DMS114 treated with DMSO at 0.1 percent for 48 hours (cell line): ENCODE measurements around the gene SIK3.

Source experiments
- DNase-seq: peaks from one replicate; lab custom pipeline; 2025; ENCODE audit not compliant: unreplicated experiment; lab: John Stamatoyannopoulos, UW

SIK3 gene

DNA sequence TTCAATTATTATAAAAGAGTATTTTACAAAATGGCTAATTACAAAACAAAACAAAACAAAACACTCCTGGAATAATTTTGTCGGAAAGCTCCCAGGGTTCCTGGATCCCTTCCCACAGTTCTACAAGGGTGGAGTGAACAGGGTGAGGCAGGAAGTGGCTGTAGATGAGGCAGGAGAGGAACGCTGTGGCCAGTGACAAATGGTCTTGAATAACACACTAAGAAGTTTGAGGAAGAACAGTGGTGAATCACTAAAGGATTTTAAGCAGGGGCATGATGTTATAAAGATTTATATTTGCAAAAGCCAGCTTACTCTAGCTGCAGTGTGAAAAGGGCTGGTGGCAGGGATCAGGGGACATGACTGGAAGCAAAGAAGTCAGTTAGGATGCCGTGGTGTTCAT is 227.0 kb downstream of the SIK3 start:
- DNase-seq: no peak

DNA sequence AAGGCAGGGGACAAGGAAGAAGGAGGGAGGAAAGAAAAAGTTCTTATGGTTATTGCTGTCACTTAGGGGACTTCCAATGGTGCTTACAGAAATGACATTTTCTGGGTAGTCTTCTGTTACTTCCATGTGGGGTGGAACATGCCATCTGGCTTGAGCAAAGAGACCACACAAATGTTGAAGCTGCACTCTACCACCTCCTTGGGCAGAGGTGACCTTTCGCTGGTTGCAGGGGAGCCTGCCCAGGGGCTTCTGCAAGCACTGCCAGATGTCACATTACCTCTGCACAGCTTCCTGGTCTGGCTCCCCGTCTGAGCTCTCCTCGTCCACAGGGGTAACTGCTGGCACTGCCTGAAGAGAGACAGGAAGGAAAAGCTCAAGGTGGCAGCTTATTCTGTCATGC is 228.2 kb downstream of the SIK3 start:
- DNase-seq: no peak

DNA sequence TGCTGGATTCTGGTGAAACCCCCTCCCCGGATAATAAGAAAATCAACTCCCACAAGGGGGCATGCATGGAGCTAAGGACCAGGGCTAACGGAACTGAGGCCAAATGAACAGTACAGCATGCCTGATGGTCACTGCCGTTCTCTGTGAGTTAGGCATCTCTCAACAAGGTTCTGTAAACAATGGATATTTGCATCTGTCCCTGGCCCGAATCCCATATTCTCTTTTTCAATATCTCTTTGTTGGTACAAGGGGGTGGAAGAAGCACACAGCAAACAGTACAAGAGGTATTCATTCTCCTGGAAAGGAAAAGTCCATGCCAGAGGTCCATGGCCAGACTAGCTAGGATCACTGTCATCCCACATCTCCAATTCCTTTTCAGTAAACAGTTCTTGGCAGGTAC is 228.6 kb downstream of the SIK3 start:
- no peak for DNase-seq

DNA sequence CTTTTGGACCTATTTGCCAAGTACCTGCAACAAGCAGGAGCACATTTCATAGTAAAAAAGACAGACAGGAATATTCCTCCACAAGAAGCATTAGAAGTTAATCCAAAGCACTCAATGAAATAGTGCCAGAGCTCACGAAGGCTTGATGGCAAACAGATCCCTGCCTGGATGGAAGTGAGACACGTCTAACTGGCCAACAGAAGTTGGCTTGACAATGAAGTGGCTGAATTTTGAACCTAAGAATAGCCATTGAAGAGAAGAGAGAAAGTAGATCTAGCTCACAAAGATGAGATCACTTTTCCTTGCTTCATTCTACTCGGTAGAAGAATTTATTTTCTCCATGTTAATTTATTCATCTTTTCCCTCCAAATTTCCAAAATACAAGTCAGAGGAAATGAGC is 230.2 kb downstream of the SIK3 start:
- DNase-seq: no peak

DNA sequence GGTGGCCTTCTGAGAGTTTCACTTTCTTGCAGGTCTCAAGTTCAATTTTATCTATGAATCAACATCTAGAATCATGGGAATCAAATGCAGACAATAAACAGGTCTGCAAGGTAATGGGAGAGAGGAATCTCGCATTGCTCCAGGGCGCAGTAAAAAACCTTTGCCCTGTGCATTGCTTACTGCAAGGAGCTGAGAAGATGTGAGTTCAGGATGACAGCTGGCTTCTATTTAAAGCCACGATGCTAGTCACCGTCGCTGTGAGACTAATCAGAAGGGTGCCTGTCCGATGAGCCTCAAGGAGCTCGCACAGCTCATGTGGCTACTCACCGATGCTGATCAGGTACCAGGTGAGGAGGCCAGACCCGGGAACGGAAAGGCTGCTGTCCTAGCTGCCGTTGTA is 230.6 kb downstream of the SIK3 start:
- no peak for DNase-seq

DNA sequence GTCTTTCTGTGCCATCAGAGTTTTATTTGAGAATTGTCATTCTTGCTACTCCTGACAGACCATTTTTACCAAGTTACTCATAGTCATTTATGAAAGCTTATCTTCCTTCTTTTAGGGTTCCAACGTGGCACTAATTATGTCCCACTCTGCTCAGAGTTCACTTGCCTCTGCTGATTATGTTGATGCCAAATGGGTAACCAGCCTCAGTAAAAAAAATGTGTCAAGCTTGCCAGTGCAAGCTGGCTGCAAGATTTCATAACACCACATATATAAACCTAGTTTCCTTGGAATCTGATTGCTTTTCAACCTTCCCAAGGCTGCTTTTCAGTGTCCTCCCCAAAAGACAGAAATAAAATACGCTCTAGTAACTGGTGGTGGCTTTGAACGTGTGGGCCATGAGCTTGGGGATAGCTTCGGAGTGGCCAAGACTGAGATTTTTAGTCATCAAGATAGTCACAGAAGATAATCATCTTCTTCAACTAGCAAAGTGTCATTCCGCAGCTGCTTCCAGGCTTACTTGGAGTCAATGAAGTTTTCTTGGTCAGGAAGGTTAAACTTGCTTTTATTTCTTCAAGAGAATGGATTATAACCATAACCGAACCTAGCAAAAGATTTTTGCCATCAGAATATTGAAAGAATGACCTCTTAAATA is 231.3 kb downstream of the SIK3 start:
- no peak for DNase-seq

DNA sequence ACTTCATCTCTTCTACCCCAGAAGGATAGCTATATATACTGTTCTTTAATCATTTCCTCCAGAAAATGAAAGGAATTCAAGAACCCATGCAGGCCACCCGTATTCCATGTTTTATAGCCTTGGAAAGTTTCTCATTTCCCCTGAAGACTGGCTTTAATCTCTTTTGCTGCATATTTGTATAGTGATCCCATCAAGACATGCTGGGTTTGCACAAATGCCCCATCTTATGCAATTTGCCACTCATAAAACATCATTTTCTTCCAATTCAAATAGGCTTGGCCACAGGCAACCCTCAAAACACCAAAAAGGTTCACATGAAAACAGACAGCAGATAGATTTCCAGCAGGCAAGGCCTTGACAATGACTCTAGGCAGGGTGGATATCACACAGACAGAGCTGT is 232.5 kb downstream of the SIK3 start:
- DNase-seq: no peak

DNA sequence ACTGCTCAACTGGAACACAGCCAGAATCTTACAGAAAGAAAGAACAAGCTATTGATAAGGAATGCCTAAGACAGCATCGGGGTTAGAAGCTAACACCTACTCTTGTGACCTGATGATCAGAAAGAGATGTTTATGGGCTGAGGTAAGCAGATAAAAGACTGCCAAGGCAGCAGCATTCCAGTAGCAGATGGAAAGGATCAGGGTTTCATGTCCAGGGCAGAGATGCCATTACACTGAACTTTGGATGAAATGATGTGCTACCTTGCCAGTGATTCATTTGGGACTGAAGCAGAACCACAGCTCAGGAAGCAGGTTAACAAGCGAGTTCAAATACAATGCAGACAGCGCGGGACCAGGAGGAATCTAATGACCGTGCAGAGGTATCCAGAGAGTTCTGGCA is 233.7 kb downstream of the SIK3 start:
- no peak for DNase-seq

DNA sequence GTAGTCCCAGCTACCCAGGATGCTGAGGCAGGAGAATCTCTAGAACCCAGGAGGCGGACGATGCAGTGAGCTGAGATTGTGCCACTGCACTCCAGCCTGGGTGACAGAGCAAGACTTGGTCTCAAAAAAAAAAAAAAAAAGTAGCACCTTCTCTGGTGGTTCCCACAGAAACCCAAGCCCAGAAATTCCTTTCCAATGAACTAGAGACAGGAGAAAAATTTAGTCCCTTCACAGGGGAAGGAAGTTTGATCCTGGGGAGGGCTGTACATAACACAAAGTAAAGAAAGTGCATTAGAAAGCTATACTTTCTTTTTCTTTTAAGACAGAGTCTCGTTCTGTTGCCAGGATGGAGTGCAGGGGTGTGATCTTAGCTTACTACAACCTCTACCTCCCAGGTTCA is 235.3 kb downstream of the SIK3 start:
- no peak for DNase-seq

DNA sequence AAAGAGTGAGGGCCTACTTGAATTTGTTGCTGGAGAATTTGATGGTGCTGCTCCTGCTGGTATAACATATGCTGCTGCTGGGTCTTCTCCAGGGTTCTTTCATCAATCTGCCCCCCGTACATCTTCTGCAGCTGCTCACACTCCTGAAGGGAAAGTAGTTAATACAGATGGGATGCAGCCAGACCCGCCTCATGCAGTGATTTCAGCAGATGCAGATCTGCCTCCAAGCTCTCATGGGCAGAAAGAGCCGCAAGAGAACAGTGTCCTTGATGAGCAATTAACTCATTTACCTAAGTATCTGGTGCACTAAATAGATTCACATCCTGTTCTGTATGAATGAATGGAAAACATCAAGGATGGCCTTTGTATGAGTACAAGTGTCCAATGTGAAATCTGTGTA is 236.0 kb downstream of the SIK3 start:
- no peak for DNase-seq

DNA sequence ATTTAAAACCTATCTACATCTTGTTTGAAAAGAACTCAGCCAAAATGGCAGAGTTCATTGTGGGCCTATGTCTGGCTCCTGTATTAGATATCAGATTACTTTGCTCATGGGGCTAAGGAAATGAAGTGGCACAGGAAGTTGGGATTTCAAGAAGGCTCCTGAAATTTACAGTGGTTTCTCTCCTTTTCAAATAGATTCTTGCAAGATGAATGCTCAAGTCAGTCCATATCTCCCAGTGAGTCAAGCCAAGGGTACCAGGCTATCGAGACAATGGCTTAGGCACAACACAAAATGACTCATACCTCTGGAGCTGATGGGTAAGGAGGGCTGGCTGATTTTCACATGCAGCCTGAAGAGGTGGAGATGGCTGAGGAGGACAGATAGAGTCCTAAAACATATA is 236.7 kb downstream of the SIK3 start:
- DNase-seq: no peak

DNA sequence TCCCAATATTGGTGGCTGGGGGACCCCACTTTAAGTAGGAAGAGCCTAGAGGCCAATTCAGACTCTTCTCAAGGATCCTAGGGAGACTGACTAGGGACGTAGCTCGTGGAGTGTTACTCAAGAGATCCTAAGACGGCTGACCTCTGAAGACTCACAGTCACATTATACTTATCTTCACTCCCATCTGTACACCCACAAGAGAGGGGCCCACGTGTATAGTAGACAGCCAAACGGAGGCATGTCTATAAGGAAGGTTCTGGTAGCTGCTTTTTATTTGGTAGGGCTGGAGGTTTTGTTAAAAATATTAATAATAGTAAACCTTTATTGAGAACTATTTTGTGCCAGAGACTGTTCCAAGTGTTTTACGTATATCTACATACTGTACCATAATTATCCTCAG is 237.9 kb downstream of the SIK3 start:
- DNase-seq: no peak

DNA sequence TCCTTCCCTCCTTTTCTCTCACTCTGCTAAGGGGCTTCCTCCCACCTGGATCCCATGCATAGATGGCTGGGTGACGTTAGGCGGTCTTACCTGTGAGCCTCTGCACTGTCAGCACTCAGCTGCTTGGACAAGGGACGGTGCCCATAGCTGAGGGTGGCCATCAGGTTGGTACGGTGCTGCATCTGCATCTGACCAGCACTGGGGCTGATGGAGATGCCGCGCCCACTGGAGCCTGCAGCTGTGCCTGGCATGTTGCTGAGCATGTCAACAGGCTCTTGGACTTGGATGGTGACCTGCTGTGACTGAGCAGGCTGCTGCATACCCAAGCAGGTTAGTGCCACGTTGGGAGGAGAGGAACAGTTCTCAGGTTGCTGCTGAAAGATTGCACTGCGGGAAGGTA is 239.1 kb downstream of the SIK3 start:
- DNase-seq: no peak

DNA sequence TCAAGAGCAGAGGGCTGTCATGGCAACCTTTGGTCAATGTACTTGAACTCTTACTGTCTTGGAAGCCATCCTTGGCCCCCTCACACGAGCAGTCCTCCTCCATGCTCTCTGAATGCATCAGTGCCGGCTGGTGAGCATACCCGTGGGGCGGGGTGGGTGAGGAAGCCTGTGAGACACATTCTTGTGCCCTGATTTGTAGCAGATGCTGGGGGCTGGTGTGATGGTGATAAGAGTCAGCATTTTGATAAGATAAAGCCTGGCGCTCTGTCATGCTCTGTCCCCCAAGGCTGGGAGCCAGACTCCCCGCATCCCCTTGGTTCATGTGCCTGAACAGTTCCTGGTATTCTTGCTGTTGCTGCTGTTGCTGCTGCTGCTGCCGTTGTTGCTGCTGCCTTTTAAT is 240.3 kb downstream of the SIK3 start:
- DNase-seq: no peak

DNA sequence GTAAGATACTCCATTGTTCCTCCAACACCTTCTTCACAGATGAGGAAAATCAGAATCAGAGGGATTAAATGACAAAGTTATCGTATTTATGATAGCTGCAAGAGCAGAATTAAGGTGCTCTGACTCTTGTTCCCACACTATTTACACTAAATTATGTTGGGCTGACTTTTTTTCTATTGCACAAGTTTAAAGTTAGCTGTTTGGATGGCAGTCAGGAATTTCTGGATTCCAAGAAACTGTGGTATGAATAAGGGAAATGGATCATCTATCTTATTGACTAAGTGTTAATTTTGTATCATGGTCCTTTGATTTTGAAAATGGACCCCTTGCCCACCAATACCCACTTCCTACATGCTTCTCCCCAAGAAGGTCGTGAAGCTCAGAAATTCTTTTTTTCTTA is 240.9 kb downstream of the SIK3 start:
- DNase-seq: no peak

DNA sequence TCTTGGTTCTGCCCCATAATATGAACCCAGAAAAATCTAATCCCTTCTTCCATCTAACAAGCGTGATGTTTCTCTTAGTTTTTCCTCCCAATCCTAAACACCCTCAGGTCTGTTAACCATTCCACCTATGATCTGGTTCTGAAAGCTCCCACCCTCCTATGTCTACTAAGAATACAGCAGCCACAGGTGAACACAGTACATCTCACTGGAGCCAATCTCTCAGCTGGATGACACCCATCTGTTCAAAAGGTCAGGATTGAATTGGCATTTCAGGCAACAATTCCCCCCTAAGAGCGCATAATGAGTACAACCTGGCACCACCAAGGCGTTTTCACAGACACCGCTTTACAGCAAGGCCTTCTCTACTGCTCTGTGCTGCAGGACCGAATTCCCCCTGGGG is 241.8 kb downstream of the SIK3 start:
- no peak for DNase-seq

DNA sequence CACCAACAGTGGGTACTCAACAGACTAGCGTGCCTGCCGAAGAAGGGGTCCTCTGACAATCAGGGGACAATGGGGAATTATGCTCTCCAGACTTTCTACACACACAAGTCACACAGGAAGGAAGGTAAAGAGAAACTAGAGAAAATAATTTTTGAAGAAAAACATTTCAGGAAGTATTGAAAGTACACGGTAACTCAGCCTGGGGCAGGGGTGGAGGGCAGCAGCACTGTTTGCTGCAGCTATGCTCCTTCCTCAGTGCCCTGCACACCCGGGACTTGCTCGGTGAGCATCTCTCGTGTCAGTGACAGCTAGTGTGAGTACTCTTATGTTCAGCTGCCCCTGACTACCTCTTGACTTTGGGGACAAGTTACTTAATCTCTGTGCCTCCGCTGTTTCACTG is 242.8 kb downstream of the SIK3 start:
- DNase-seq: no peak

DNA sequence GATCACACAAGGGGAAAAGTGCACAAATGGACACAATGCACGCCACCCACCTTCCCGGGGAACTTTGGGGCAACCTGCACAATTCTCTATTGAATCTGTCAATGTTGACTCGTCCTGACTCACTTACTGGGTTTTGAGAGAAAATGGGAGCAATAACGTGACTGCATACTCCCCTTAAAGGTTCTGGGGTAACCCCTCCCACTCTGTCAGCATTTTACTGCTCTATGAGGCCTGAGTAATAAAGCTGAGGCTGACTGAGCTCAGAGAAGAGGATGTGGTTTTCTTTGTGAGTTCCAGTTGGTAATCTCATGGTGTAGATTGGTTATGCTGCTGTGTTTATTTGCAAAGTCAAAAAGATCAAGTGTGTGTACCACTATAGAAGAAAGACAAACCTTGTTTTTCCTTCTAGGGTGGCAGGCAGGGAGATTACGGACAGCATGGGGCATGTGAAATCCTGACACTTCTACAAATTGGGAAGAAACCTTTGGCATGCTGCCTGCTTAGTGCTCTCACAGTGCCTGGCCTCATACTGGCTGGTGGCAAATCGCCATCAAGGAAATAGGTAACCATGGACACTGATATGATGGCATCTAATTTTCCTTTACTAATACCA is 244.7 kb downstream of the SIK3 start:
- DNase-seq: no peak

DNA sequence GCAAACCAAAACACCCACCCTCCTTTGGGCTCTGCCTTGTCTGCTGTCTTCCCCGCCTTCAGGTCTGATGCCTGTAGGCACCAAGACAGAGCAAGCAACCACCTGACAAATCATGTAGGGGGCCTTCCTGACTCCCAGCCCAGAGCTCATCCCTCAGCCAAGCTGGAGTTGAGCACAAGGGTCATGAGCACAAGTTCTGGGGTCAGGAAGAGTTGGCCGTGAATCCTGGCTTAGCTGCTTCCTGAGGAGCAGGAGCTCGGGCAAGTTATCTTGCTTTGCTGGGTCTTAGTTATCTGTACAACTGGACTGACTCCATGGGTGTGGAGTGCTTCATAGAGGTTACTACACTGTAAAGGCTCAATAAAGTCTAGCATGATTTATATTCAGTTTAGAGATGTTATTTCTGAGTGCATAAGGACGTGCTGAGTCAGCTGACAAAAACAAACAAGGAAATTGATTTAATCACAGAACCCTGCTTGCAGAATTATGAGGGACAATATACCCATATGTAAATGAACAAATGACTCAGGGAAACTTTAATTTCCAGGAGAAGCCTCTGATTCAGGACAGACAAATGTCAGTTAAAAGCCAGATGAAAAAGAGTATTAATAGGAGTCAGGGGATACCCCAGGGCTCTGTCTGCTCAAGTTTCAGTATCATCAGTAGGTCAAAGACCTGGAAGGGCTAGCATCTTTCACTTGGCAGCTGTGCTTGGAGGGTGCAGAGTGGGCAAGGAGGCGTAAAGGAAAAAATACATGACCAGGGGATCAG is 245.8 kb downstream of the SIK3 start:
- no peak for DNase-seq

DNA sequence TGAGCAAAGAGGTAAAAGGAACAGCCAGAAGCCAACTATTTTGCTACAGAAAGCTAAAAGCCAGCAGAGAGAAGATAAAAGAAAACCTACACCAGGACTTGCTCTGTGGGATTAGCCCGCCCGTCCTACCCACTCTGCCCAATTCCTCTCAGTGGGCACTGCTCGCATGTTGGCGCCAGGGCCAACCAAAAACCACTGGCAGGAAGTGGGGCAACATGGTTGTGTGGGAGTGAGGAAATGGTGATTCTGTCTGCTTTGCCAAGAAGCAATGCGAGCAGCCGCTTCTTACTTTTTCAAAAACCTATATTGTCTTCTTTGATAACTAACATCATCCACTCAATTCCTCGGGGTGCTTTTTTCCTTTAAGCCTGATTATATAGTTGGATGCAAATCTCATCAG is 246.6 kb downstream of the SIK3 start:
- no peak for DNase-seq

DNA sequence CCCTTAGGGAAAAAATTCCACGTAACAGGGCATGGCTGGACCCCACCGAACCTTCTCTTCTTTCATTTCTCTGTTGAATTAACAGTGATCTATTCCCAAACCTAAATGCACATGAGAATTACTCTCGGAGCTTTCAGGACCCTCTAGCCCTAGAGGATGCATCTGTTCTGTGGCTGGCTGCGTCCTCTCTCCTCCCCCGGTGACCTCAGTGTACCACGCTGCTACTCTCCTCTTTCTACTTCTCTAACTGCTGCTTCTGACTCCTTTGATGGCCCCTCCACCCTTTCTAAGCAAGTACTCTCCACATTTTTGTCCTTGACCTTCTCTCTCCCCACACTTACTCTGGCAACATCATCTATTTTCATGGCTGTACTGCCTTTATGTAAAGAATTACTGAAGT is 248.7 kb downstream of the SIK3 start:
- no peak for DNase-seq

DNA sequence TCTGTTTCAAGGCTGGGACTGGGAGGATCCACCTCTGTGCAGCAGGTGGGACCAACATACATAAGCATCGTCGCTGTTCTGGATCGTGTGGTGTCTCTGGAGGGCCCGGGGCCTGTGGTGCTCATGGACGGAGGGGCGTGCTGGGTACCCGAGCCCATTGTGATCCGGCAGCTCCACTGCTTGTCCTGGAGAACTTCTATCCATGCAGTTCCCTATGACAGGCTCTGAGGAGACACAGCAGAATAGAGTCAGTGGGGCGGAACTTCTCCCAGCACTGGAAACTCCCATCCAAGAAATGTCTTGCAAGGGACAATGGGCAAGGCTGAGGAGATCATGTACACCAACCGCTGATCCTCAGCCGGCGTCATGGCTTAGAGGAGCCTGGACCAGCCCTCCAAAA is 249.2 kb downstream of the SIK3 start:
- no peak for DNase-seq

DNA sequence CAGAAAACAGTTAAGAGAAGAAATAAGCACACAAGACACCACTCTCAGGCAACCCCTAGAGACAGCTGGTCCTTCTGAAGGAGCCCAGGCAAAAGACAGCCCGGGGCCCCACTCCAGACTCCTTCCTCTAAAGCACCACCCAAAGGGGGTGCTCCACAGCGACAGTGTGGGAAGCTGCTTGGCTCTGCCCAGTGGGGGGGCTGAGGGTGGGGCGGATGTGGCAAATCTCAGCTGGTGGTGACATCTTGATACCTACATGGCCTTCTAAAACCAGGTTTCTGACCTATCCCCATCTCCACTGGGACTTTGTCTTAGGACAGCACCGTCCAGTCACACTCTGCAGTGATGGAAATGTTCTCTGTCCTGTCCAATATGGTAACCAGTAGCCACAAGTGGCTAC is 250.6 kb downstream of the SIK3 start:
- DNase-seq: no peak
